HUES64 (cell line): ENCODE data around the gene TAAR6.
"Not testable (repeated sequence)": the region's sequence is repeated elsewhere in the genome, so short reads cannot be mapped to it uniquely, and the experiment has no call there.

Experiments used
- H3K27ac ChIP-seq: 2 replicates; pipeline ENCODE4 v1.7.0; 2013; ENCODE audit warnings: low read depth, low read length, inconsistent platforms
- H3K27me3 ChIP-seq: 2 replicates; pipeline ENCODE4 v1.6.1; 2013; ENCODE audit warnings: mild to moderate bottlenecking, low read length; ENCODE audit not compliant: insufficient read depth
- H3K36me3 ChIP-seq: 2 replicates; pipeline ENCODE4 v1.6.1; 2013; ENCODE audit warnings: mild to moderate bottlenecking, low read length; ENCODE audit not compliant: insufficient read depth
- H3K4me1 ChIP-seq: 2 replicates; pipeline ENCODE4 v1.6.1; 2013; ENCODE audit warnings: mild to moderate bottlenecking, low read length, moderate library complexity; ENCODE audit not compliant: insufficient read depth
- H3K4me3 ChIP-seq: 2 replicates; pipeline ENCODE4 v1.5.1; 2013; ENCODE audit warnings: mild to moderate bottlenecking, low read length, moderate library complexity
- H3K9ac ChIP-seq: 2 replicates; pipeline ENCODE4 v1.6.1; 2013; ENCODE audit warnings: mild to moderate bottlenecking, low read depth, low read length
- H3K9me3 ChIP-seq: 2 replicates; pipeline ENCODE4 v1.6.1; 2013; ENCODE audit warnings: low read depth, low read length; ENCODE audit not compliant: insufficient read depth
- WGBS: fragments of 150-250, 120-280 bp; methylation state at CpG from one replicate; pipeline ENCODE4 v1.1.7; 2013; ENCODE audit warnings: missing lambda C conversion rate; 5-methylcytosine and 5-hydroxymethylcytosine counted together

Gene TAAR6

GRCh38 chr6:132590362-132590761 is 20.2 kb downstream of the TAAR6 start:
- no peaks in the 10 kb centered on the region for H3K36me3 ChIP-seq
- H3K4me1 ChIP-seq: no peaks in the 10 kb centered on the region
- no peaks in the 10 kb centered on the region for H3K9me3 ChIP-seq
- H3K4me3 ChIP-seq: no peak overlapping the region
- no peaks in the 10 kb centered on the region for H3K27me3 ChIP-seq
- WGBS: 86% methylated on average over 1 of the region's 1 CpG
- no peak overlapping the region for H3K27ac ChIP-seq
- H3K9ac ChIP-seq: no peak overlapping the region

GRCh38 chr6:132592855-132593254 is 22.7 kb downstream of the TAAR6 start:
- no peak overlapping the region for H3K27ac ChIP-seq
- WGBS: 91% methylated on average over 2 of the region's 2 CpGs
- no peaks in the 10 kb centered on the region for H3K9me3 ChIP-seq
- H3K4me3 ChIP-seq: no peak overlapping the region
- H3K27me3 ChIP-seq: no peaks in the 10 kb centered on the region
- no peak overlapping the region for H3K9ac ChIP-seq
- H3K4me1 ChIP-seq: no peaks in the 10 kb centered on the region
- H3K36me3 ChIP-seq: no peaks in the 10 kb centered on the region

DNA sequence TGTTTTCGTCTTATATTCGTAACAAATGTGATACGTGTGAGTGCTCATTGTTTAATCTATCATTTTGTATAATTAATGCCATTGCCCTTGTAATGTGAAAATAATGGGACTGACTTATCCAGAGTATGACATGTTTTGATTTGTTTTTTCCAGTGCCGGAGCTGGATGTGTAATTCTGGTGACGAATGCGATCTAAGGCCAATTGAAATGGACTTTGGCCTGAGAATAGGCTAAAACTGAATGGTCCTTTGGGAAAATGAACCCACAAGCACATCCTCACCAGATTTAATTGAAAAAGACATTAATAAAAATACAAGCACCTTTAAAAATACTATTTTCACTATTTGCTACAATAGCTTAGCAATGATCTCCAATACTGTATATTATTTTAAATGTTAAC is 26.1 kb downstream of the TAAR6 start:
- Histone ChIP-seq H3K4me3 (no peak overlapping the region), H3K36me3 (no peaks in the 10 kb centered on the region), H3K27ac (no peak overlapping the region), H3K9ac (no peak overlapping the region), H3K9me3 (no peaks in the 10 kb centered on the region), H3K27me3 (no peaks in the 10 kb centered on the region; the same call in 1 of the 2 replicates), H3K4me1 (no peaks in the 10 kb centered on the region)
- 92% methylated on average over 6 of the region's 6 CpGs for WGBS

GRCh38 chr6:132598473-132598872 is 28.4 kb downstream of the TAAR6 start:
- no peak overlapping the region for H3K4me3 ChIP-seq
- no peaks in the 10 kb centered on the region for H3K36me3 ChIP-seq
- H3K27ac ChIP-seq: no peak overlapping the region
- H3K27me3 ChIP-seq: no peaks in the 10 kb centered on the region; the same call in 1 of the 2 replicates
- H3K9ac ChIP-seq: no peak overlapping the region
- H3K9me3 ChIP-seq: no peaks in the 10 kb centered on the region
- 53% methylated on average over 3 of the region's 3 CpGs for WGBS
- no peaks in the 10 kb centered on the region for H3K4me1 ChIP-seq

- H3K27ac ChIP-seq, H3K4me3 ChIP-seq, H3K9me3 ChIP-seq, H3K27me3 ChIP-seq, H3K9ac ChIP-seq, H3K4me1 ChIP-seq, H3K36me3 ChIP-seq: not testable (repeated sequence)
These were observed 30.8 kb downstream of the TAAR6 start for GRCh38 chr6:132600900-132601299.

GRCh38 chr6:132604635-132605152 is 34.6 kb downstream of the TAAR6 start:
- no peaks in the 10 kb centered on the region for H3K4me1 ChIP-seq
- WGBS: 97% methylated on average over 8 of the region's 8 CpGs
- H3K9ac ChIP-seq: no peak overlapping the region
- H3K4me3 ChIP-seq: no peak overlapping the region
- no peaks in the 10 kb centered on the region for H3K36me3 ChIP-seq
- H3K9me3 ChIP-seq: no peaks in the 10 kb centered on the region
- no peak overlapping the region for H3K27ac ChIP-seq
- H3K27me3 ChIP-seq: no peaks in the 10 kb centered on the region; the same call in 1 of the 2 replicates

- Histone ChIP-seq H3K4me3 (no peak overlapping the region), H3K27ac (no peak overlapping the region), H3K27me3 (no peaks in the 10 kb centered on the region), H3K9ac (no peak overlapping the region), H3K9me3 (no peaks in the 10 kb centered on the region), H3K4me1 (no peaks in the 10 kb centered on the region), H3K36me3 (no peaks in the 10 kb centered on the region)
- 93% methylated on average over 3 of the region's 5 CpGs for WGBS
These were observed 37.6 kb downstream of the TAAR6 start for GRCh38 chr6:132607544-132608233.

DNA sequence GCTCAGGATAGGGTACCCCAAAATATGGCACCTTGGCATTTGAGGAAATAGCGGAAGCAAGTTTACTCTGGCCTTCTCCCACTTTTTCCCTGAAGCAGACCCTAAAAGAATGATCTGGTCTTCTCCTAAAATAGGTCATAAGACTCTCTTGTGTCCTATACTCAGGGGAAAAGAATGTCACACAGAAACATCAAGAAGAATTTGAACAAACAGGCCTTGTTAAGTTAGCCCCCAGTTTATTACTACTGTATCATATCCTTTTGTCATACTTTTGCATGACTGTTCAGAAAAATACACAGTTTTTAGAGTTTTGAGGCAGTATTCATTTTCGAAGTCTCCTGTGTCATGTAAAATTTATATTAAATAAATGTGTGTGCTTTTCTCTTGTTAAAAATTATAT is 41.5 kb downstream of the TAAR6 start:
- 100% methylated on average over 2 of the region's 2 CpGs for WGBS
- Histone ChIP-seq H3K9ac (no peak overlapping the region), H3K9me3 (no peaks in the 10 kb centered on the region), H3K4me1 (no peaks in the 10 kb centered on the region), H3K27ac (no peak overlapping the region), H3K27me3 (no peaks in the 10 kb centered on the region), H3K36me3 (no peaks in the 10 kb centered on the region), H3K4me3 (no peak overlapping the region)

DNA sequence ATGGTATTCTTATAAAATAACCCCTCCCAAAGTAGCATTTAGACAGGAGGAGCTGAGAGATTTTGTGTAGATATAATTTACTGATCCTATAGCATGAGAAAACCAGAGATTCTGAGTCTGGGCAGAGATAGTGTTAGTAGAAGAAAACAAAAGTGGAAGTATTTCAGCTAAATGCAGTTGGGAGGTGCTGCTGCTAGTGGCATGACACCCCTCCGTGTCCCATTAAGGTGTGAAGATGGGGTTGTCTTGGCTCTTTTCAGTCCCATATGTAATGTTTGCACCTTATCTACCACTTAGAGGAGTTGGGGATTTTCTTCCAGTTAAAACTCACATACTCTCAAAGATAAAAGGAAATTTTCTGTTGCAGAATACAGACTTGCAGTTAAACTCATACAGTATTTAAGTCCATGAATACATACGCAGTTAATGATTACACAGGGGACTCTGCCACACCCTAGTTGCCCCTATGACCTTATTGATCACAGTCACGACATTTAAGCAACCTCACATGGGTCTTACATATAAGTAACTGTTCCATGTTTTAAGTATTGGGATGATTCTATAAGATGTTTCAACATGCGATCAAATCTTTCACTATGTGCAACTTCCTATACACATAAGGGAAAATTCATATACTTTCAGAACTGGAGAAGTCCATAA is 42.5 kb downstream of the TAAR6 start:
- no peaks in the 10 kb centered on the region for H3K36me3 ChIP-seq
- H3K4me1 ChIP-seq: peaks cover 5% of the 10 kb centered on the region; the same call in 1 of the 2 replicates
- H3K27me3 ChIP-seq: no peaks in the 10 kb centered on the region
- H3K27ac ChIP-seq: no peak overlapping the region
- no peaks in the 10 kb centered on the region for H3K9me3 ChIP-seq
- H3K4me3 ChIP-seq: no peak overlapping the region
- 91% methylated on average over 2 of the region's 4 CpGs for WGBS
- no peak overlapping the region for H3K9ac ChIP-seq

- Histone ChIP-seq H3K4me3 (no peak overlapping the region), H3K9me3 (no peaks in the 10 kb centered on the region)
- WGBS: 93% methylated on average over 5 of the region's 7 CpGs
These were observed 44.4 kb downstream of the TAAR6 start for GRCh38 chr6:132614554-132614953.

DNA sequence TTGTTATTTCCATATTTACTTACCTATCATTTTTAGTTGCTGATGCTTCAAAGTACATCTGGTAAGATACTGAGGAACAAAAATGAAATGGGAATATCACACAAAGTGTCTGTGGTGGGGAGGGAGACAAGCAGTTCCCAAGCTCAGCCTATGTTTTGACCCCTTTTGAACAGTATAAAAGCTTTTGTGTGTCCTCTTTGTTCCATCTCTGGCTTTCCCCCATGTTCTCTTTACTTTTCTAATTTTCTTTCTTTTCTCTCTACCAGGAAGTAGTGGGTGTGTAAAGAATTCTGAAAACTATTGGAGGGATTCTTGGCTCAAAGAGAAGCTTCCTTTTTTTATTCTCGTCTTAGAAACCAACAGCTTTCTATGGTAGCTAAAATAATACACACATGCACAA is 46.6 kb downstream of the TAAR6 start:
- H3K9ac ChIP-seq: no peak overlapping the region
- no peaks in the 10 kb centered on the region for H3K9me3 ChIP-seq
- H3K4me1 ChIP-seq: peaks cover 5% of the 10 kb centered on the region; the same call in 1 of the 2 replicates
- no peaks in the 10 kb centered on the region for H3K27me3 ChIP-seq
- no peak overlapping the region for H3K4me3 ChIP-seq
- H3K36me3 ChIP-seq: no peaks in the 10 kb centered on the region
- H3K27ac ChIP-seq: no peak overlapping the region
- WGBS: 85% methylated on average over 1 of the region's 1 CpG

More at GRCh38 chr6:132614554-132614953, 44.4 kb downstream of the TAAR6 start:
- H3K27ac ChIP-seq: no peak overlapping the region
- H3K9ac ChIP-seq: no peak overlapping the region
- no peaks in the 10 kb centered on the region for H3K27me3 ChIP-seq
- H3K36me3 ChIP-seq: no peaks in the 10 kb centered on the region
- H3K4me1 ChIP-seq: peaks cover 5% of the 10 kb centered on the region; the same call in 1 of the 2 replicates
